WI38 (cell line): ENCODE data around the gene GPR68.
"Not testable (repeated sequence)": the region's sequence is repeated elsewhere in the genome, so short reads cannot be mapped to it uniquely, and the experiment has no call there.

Source experiments
- H3K4me3 ChIP-seq: 2 replicates; pipeline ENCODE4 v1.5.1; 2011; ENCODE audit warnings: low read depth, mild to moderate bottlenecking, control low read depth, low read length
- TF ChIP-seq, protein P1 (sequence below): IDR thresholded peaks from 2 replicates; pipeline ENCODE4 v1.5.1; 2012; ENCODE audit warnings: low read depth, mild to moderate bottlenecking, control low read depth, low read length

GPR68 gene

DNA sequence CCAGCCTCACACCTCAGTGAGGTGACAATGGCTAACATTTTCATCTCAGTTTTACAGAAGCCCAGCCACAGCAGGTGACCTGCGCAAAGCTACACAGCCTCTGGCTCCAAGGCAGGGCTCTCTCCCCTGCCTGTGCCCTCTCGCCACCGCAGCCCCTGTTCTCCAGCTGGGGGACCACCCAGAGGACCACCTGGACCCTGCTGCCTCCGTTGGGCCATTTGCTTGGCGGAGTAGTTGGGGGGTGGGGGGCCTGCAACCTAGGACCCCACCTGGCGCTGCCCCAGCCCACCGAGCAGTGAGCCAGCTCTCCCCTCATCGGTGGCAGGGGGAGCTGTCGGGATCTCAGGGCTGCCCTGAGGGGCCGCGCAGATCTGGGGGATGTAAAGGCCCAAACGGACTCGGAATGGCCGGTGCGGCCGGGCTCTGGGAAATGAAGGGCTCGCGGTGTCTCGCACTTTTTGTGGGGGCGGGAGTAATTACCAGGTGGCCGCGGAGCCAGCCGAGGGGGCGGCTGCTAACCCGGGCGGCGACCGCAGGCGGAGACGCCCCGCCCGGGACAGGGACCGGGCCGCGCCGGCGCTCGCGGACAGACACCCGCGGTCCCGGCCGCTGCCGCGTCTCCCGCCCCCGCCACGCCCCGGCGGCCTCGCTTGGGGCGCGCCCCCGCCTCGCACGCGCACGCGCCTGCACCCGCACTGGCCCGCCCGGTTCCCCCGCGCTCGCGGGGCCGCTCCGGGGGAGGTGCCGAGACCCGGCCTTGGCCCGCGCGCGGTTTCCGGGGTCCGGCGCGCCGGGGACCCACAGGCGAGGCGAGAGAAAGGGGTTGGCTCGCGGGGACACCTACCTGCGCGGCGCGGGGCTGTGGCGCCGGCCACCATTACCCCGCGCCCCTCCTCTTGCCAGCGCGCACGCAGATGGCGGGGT lies 8.6 kb upstream of the GPR68 start:
- TF ChIP-seq, protein P1, sequence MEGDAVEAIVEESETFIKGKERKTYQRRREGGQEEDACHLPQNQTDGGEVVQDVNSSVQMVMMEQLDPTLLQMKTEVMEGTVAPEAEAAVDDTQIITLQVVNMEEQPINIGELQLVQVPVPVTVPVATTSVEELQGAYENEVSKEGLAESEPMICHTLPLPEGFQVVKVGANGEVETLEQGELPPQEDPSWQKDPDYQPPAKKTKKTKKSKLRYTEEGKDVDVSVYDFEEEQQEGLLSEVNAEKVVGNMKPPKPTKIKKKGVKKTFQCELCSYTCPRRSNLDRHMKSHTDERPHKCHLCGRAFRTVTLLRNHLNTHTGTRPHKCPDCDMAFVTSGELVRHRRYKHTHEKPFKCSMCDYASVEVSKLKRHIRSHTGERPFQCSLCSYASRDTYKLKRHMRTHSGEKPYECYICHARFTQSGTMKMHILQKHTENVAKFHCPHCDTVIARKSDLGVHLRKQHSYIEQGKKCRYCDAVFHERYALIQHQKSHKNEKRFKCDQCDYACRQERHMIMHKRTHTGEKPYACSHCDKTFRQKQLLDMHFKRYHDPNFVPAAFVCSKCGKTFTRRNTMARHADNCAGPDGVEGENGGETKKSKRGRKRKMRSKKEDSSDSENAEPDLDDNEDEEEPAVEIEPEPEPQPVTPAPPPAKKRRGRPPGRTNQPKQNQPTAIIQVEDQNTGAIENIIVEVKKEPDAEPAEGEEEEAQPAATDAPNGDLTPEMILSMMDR: peak; percentile 23; the same call in 1 of the 2 replicates
- H3K4me3 ChIP-seq: peak overlapping the region; percentile 62

GRCh38 chr14:91250912-91251311 lies 6.4 kb upstream of the GPR68 start:
- TF ChIP-seq, protein P1: no peak
- no peak overlapping the region for H3K4me3 ChIP-seq

DNA sequence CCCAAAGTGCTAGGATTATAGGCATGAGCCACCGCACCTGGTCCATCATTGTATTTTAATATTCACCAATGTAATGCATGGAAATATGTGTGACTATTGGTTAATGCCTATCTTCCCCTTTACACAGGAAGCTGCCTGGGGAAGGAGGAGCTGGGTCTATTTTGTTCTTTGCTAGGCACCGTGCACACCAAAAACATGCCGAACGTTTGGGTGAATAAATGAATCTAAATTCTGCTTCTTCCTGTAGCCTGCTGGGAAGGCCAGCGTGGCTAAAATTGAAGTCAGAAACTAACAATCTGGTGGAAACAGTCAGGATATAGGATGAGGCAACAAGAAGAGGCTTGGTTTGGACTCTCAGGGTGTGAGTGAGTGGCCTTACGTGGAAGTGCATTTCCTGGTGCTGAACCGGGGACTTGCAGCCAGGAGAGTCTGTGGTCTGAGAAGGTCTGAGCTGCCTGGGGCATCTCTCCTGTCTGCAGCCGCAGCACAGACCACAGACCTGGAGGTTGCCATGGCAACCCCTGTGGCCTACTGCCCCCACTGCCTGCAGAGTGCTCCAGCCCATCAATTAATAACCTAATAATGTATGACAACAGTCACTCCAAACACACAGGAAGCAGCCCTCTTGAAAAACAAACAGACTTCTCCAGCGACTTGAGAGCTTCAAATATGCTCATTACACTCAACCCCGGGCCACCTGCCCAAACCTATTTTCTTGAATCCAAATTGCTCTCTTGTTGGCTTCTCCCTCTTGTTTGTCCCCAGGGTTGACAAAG lies 5.5 kb upstream of the GPR68 start:
- TF ChIP-seq, protein P1: no peak
- H3K4me3 ChIP-seq: no peak overlapping the region

- TF ChIP-seq, protein P1: no peak
- H3K4me3 ChIP-seq: no peak overlapping the region
Observed at GRCh38 chr14:91246051-91246852, 1.7 kb upstream of the GPR68 start.

- H3K4me3 ChIP-seq: not testable (repeated sequence)
Observed at GRCh38 chr14:91245616-91246015, 1.1 kb upstream of the GPR68 start.

GRCh38 chr14:91245029-91245428 lies 525 bp upstream of the GPR68 start:
- TF ChIP-seq, protein P1: no peak
- H3K4me3 ChIP-seq: no peak overlapping the region

GRCh38 chr14:91243074-91243471 lies 1.4 kb downstream of the GPR68 start:
- H3K4me3 ChIP-seq: no peak overlapping the region
- TF ChIP-seq, protein P1: no peak
